ENCODE measurements around the gene NBAS.

GRCh38 chr2:15186118-15186517 is 375.0 kb downstream of the NBAS start:
- no peak for TF ChIP-seq POLR2A (IDR thresholded peaks at IDR 0.05)
- TF ChIP-seq CTCF (IDR thresholded peaks at IDR 0.05 in 4 of 5, conservative IDR thresholded peaks at IDR 0.05 in 1 of 5): no peak
